AG04450 (cell line): ENCODE data around the gene PAWR. TPM values are rescaled to one million over a fixed set of nuclear protein-coding genes. Genes with fewer than 3 reads are reported as not detected.

ENCODE experiments used
- CTCF ChIA-PET: fragments of 300-600, 350-600 bp; formaldehyde crosslinking; extraction: SDS; loops from one replicate; lab custom pipeline; 2022; ENCODE audit warnings: antibody characterized with exemption, inconsistent platforms; lab: Charles Lee
- POLR2A ChIA-PET: fragments of 350-600 bp; formaldehyde crosslinking; extraction: SDS; loops from one replicate; lab custom pipeline; 2021; ENCODE audit warnings: antibody characterized with exemption, inconsistent platforms; lab: Yijun Ruan, JAX
- DNase-seq: peaks from one replicate; pipeline ENCODE4 v3.0.0-alpha.2; 2011; ENCODE audit warnings: low read depth, low spot score
- H3K27ac ChIP-seq: one replicate; pipeline ENCODE4 v1.5.1; 2012; ENCODE audit warnings: low read depth, low read length, control low read depth
- H3K27me3 ChIP-seq: one replicate; pipeline ENCODE4 v1.6.0; 2012; ENCODE audit warnings: low read length; ENCODE audit not compliant: control insufficient read depth, insufficient read depth
- H3K4me3 ChIP-seq: 2 replicates; pipeline ENCODE4 v1.5.1; 2011; ENCODE audit warnings: mild to moderate bottlenecking, low read depth, low read length, control low read depth
- H3K9me3 ChIP-seq: 2 replicates; pipeline ENCODE4 v1.5.1; 2012; ENCODE audit warnings: low read length; ENCODE audit not compliant: control insufficient read depth, insufficient read depth
- CTCF ChIP-seq: IDR thresholded peaks from 2 replicates; pipeline ENCODE4 v1.5.1; 2011; ENCODE audit warnings: low read depth, low read length, control low read depth, inconsistent platforms
- polyA plus RNA-seq: library from polyadenylated mRNA; depleted of rRNA; stranded (reverse); fragments of >200 nt; gene quantifications from 2 replicates; pipeline ENCODE4 v1.2.3, GENCODE V29; 2011

Gene PAWR
- polyA plus RNA-seq, 1 experiment, result 15.7 TPM

GRCh38 chr12:79552192-79552591 lies 138.6 kb downstream of the PAWR start:
- Histone ChIP-seq H3K27me3 (no peaks in the 10 kb centered on the region), H3K27ac (no peak overlapping the region), H3K9me3 (peaks cover 12% of the 10 kb centered on the region), H3K4me3 (no peak overlapping the region)
- no peak for TF ChIP-seq CTCF
- no peak for DNase-seq
- CTCF ChIA-PET, result no interaction called here
- POLR2A ChIA-PET, result no interaction called here

GRCh38 chr12:79549531-79550271 lies 141.1 kb downstream of the PAWR start:
- Histone ChIP-seq H3K9me3 (peaks cover 12% of the 10 kb centered on the region), H3K4me3 (no peak overlapping the region), H3K27ac (no peak overlapping the region), H3K27me3 (no peaks in the 10 kb centered on the region)
- DNase-seq, result no peak
- TF ChIP-seq CTCF, result no peak
- POLR2A ChIA-PET, result no interaction called here
- CTCF ChIA-PET, result interaction anchor here (0.5 kb wide), 1 partner anchor 720 kb away, joined by 3 read pairs; no protein-coding TSS in a partner anchor

- H3K4me3 ChIP-seq, result no peak overlapping the region
- no peaks in the 10 kb centered on the region for H3K27me3 ChIP-seq
- CTCF ChIA-PET, result interaction anchor here (0.6 to 2.2 kb wide), 12 partner anchors 10 to 738 kb away, joined by 3 to 19 read pairs (median 4); no protein-coding TSS in a partner anchor
- peak overlapping the region; percentile 89 for H3K27ac ChIP-seq
- DNase-seq, result no peak
- POLR2A ChIA-PET, result interaction anchor here (1.9 kb wide), 1 partner anchor 125 kb away, joined by 5 read pairs; no protein-coding TSS in a partner anchor
- no peak for TF ChIP-seq CTCF
- peaks cover 6% of the 10 kb centered on the region; the same call in 1 of the 2 replicates for H3K9me3 ChIP-seq
Observed at GRCh38 chr12:79548610-79548924, 142.2 kb downstream of the PAWR start.

GRCh38 chr12:79547735-79548609 lies 142.8 kb downstream of the PAWR start:
- Histone ChIP-seq H3K9me3 (peaks cover 3% of the 10 kb centered on the region; the same call in 1 of the 2 replicates), H3K27ac (peak overlapping the region; percentile 89), H3K4me3 (no peak overlapping the region), H3K27me3 (no peaks in the 10 kb centered on the region)
- TF ChIP-seq CTCF, result peak; percentile 78
- CTCF ChIA-PET, result interaction anchor here (0.6 to 2.2 kb wide), 24 partner anchors 10 to 739 kb away, joined by 3 to 19 read pairs (median 4); no protein-coding TSS in a partner anchor
- POLR2A ChIA-PET, result interaction anchor here (1.4 to 1.9 kb wide), 3 partner anchors 125 to 143 kb away, joined by 5 to 8 read pairs (median 5); partner anchors contain the start of gene PAWR
- no peak for DNase-seq
